HUES48 (cell line): ENCODE results near the gene ZNF236.

Experiments
- H3K27ac ChIP-seq: one replicate; pipeline ENCODE4 v1.7.0; 2013; ENCODE audit warnings: low read depth, low read length, inconsistent platforms
- H3K27me3 ChIP-seq: 2 replicates; pipeline ENCODE4 v1.6.1; 2013; ENCODE audit warnings: mild to moderate bottlenecking, low read length; ENCODE audit not compliant: control insufficient read depth, insufficient read depth
- H3K36me3 ChIP-seq: 2 replicates; pipeline ENCODE4 v1.6.1; 2013; ENCODE audit warnings: low read length; ENCODE audit not compliant: control insufficient read depth, insufficient read depth
- H3K4me1 ChIP-seq: 2 replicates; pipeline ENCODE4 v1.6.1; 2013; ENCODE audit warnings: mild to moderate bottlenecking, low read length; ENCODE audit not compliant: control insufficient read depth, insufficient read depth
- H3K4me3 ChIP-seq: 2 replicates; pipeline ENCODE4 v1.5.1; 2013; ENCODE audit warnings: mild to moderate bottlenecking, low read depth, low read length
- H3K9ac ChIP-seq: 2 replicates; pipeline ENCODE4 v1.6.1; 2013; ENCODE audit warnings: mild to moderate bottlenecking, low read depth, low read length, moderate library complexity
- H3K9me3 ChIP-seq: 2 replicates; pipeline ENCODE4 v1.6.1; 2013; ENCODE audit warnings: low read length; ENCODE audit not compliant: control insufficient read depth, insufficient read depth

The ZNF236 gene

GRCh38 chr18:76860411-76860810, 38.1 kb downstream of the ZNF236 start:
- H3K9me3 ChIP-seq: no peaks in the 10 kb centered on the region
- no peak overlapping the region for H3K9ac ChIP-seq
- no peak overlapping the region for H3K27ac ChIP-seq
- H3K4me1 ChIP-seq: no peaks in the 10 kb centered on the region
- H3K36me3 ChIP-seq: peaks cover 23% of the 10 kb centered on the region
- no peak overlapping the region for H3K4me3 ChIP-seq
- H3K27me3 ChIP-seq: no peaks in the 10 kb centered on the region

- Histone ChIP-seq H3K36me3 (peaks cover 40% of the 10 kb centered on the region), H3K9me3 (no peaks in the 10 kb centered on the region), H3K9ac (no peak overlapping the region), H3K4me1 (no peaks in the 10 kb centered on the region), H3K4me3 (no peak overlapping the region), H3K27me3 (no peaks in the 10 kb centered on the region), H3K27ac (no peak overlapping the region)
Measured at GRCh38 chr18:76866666-76867065, 44.3 kb downstream of the ZNF236 start.

GRCh38 chr18:76873311-76873710, 51.0 kb downstream of the ZNF236 start:
- no peak overlapping the region for H3K27ac ChIP-seq
- H3K36me3 ChIP-seq: peaks cover 37% of the 10 kb centered on the region
- no peak overlapping the region for H3K9ac ChIP-seq
- no peak overlapping the region for H3K4me3 ChIP-seq
- no peaks in the 10 kb centered on the region for H3K4me1 ChIP-seq
- no peaks in the 10 kb centered on the region for H3K9me3 ChIP-seq
- no peaks in the 10 kb centered on the region for H3K27me3 ChIP-seq

GRCh38 chr18:76873713-76874112, 51.4 kb downstream of the ZNF236 start:
- H3K27ac ChIP-seq: no peak overlapping the region
- no peak overlapping the region for H3K9ac ChIP-seq
- no peaks in the 10 kb centered on the region for H3K9me3 ChIP-seq
- H3K27me3 ChIP-seq: no peaks in the 10 kb centered on the region
- no peak overlapping the region for H3K4me3 ChIP-seq
- peaks cover 38% of the 10 kb centered on the region for H3K36me3 ChIP-seq
- H3K4me1 ChIP-seq: no peaks in the 10 kb centered on the region

- H3K4me3 ChIP-seq: no peak overlapping the region
- H3K27ac ChIP-seq: no peak overlapping the region
- H3K27me3 ChIP-seq: no peaks in the 10 kb centered on the region
- peaks cover 34% of the 10 kb centered on the region for H3K36me3 ChIP-seq
- H3K9me3 ChIP-seq: no peaks in the 10 kb centered on the region
- no peak overlapping the region for H3K9ac ChIP-seq
- H3K4me1 ChIP-seq: no peaks in the 10 kb centered on the region
Measured at GRCh38 chr18:76874642-76875389, 52.5 kb downstream of the ZNF236 start.

- no peaks in the 10 kb centered on the region for H3K4me1 ChIP-seq
- no peak overlapping the region for H3K9ac ChIP-seq
- peaks cover 34% of the 10 kb centered on the region for H3K36me3 ChIP-seq
- no peak overlapping the region for H3K4me3 ChIP-seq
- H3K27me3 ChIP-seq: no peaks in the 10 kb centered on the region
- H3K9me3 ChIP-seq: no peaks in the 10 kb centered on the region
- H3K27ac ChIP-seq: no peak overlapping the region
Measured at GRCh38 chr18:76875390-76876325, 53.3 kb downstream of the ZNF236 start.

GRCh38 chr18:76878426-76878825, 56.1 kb downstream of the ZNF236 start:
- no peaks in the 10 kb centered on the region for H3K9me3 ChIP-seq
- no peak overlapping the region for H3K9ac ChIP-seq
- H3K27me3 ChIP-seq: no peaks in the 10 kb centered on the region
- peaks cover 54% of the 10 kb centered on the region for H3K36me3 ChIP-seq
- no peaks in the 10 kb centered on the region for H3K4me1 ChIP-seq
- no peak overlapping the region for H3K27ac ChIP-seq
- no peak overlapping the region for H3K4me3 ChIP-seq

- H3K9me3 ChIP-seq: no peaks in the 10 kb centered on the region
- H3K9ac ChIP-seq: no peak overlapping the region
- no peaks in the 10 kb centered on the region for H3K4me1 ChIP-seq
- H3K27me3 ChIP-seq: no peaks in the 10 kb centered on the region
- peaks cover 65% of the 10 kb centered on the region for H3K36me3 ChIP-seq
- H3K4me3 ChIP-seq: no peak overlapping the region
- no peak overlapping the region for H3K27ac ChIP-seq
Measured at GRCh38 chr18:76880026-76880425, 57.7 kb downstream of the ZNF236 start.

GRCh38 chr18:76881744-76882143, 59.4 kb downstream of the ZNF236 start:
- H3K27me3 ChIP-seq: no peaks in the 10 kb centered on the region
- no peak overlapping the region for H3K27ac ChIP-seq
- no peak overlapping the region for H3K4me3 ChIP-seq
- no peak overlapping the region for H3K9ac ChIP-seq
- peaks cover 71% of the 10 kb centered on the region for H3K36me3 ChIP-seq
- H3K4me1 ChIP-seq: no peaks in the 10 kb centered on the region
- H3K9me3 ChIP-seq: no peaks in the 10 kb centered on the region

- Histone ChIP-seq H3K4me3 (no peak overlapping the region), H3K27me3 (no peaks in the 10 kb centered on the region), H3K9ac (no peak overlapping the region), H3K27ac (no peak overlapping the region), H3K36me3 (peaks cover 70% of the 10 kb centered on the region), H3K4me1 (no peaks in the 10 kb centered on the region), H3K9me3 (no peaks in the 10 kb centered on the region)
Measured at GRCh38 chr18:76882146-76882545, 59.8 kb downstream of the ZNF236 start.

GRCh38 chr18:76885001-76885400, 62.6 kb downstream of the ZNF236 start:
- H3K36me3 ChIP-seq: peaks cover 69% of the 10 kb centered on the region
- no peaks in the 10 kb centered on the region for H3K9me3 ChIP-seq
- H3K4me1 ChIP-seq: no peaks in the 10 kb centered on the region
- H3K27me3 ChIP-seq: no peaks in the 10 kb centered on the region
- no peak overlapping the region for H3K9ac ChIP-seq
- no peak overlapping the region for H3K27ac ChIP-seq
- H3K4me3 ChIP-seq: no peak overlapping the region
